H1 (cell line): Measurements from ENCODE around the gene CORO2B. TPM values are rescaled to one million over a fixed set of nuclear protein-coding genes. Genes with fewer than 3 reads are reported as not detected.

Experiments
- CTCF ChIA-PET: fragments of 300-600 bp; sonication (Branson Sonifier 250); formaldehyde crosslinking; loops from one replicate; lab custom pipeline; 2021; ENCODE audit not compliant: partially characterized antibody; lab: Charles Lee
- POLR2A ChIA-PET: fragments of 300-600 bp; sonication (Branson Sonifier 250); formaldehyde crosslinking; loops from one replicate; lab custom pipeline; 2021; ENCODE audit warnings: inconsistent platforms; ENCODE audit not compliant: partially characterized antibody; lab: Charles Lee
- DNase-seq, 2 experiments: peaks; one replicate each; pipeline versions ENCODE4 v3.0.0 to v3.0.0-alpha.2; 2010 to 2022; ENCODE audit warnings: low spot score in 2 of 2, low read depth in 1 of 2, mixed read lengths in 1 of 2
- FAIRE-seq: peaks from 2 replicates; lab custom pipeline; 2011; peaks lifted over from hg19 to GRCh38; lab: Jason Lieb, UNC
- H2AFZ ChIP-seq: 2 replicates; pipeline ENCODE4 v1.8.1; 2012; ENCODE audit warnings: low read length, inconsistent platforms
- H2AK5ac ChIP-seq: 2 replicates; pipeline ENCODE4 v1.6.1; 2013; ENCODE audit warnings: low read depth, low read length
- H2BK120ac ChIP-seq: replicated peaks from 2 replicates; pipeline ENCODE3; 2013; ENCODE audit warnings: low read depth, low read length, inconsistent platforms
- H2BK12ac ChIP-seq: 2 replicates; pipeline ENCODE4 v1.6.1; 2013; ENCODE audit warnings: low read depth, low read length
- H2BK15ac ChIP-seq: 2 replicates; pipeline ENCODE4 v1.6.1; 2013; ENCODE audit warnings: low read length
- H2BK20ac ChIP-seq: 2 replicates; pipeline ENCODE4 v1.6.1; 2013; ENCODE audit warnings: low read length
- H2BK5ac ChIP-seq: 2 replicates; pipeline ENCODE4 v1.6.1; 2013; ENCODE audit warnings: low read depth, low read length
- H3K14ac ChIP-seq: 2 replicates; pipeline ENCODE4 v1.6.1; 2013; ENCODE audit warnings: inconsistent platforms; ENCODE audit not compliant: insufficient read length
- H3K18ac ChIP-seq: 2 replicates; pipeline ENCODE4 v1.6.1; 2013; ENCODE audit warnings: low read length; ENCODE audit errors: extremely low read depth
- H3K23ac ChIP-seq: 2 replicates; pipeline ENCODE4 v1.6.1; 2013; ENCODE audit warnings: inconsistent platforms; ENCODE audit not compliant: insufficient read length
- H3K23me2 ChIP-seq: 2 replicates; pipeline ENCODE4 v1.6.1; 2013; ENCODE audit warnings: low read depth, low read length
- H3K27ac ChIP-seq: 2 replicates; pipeline ENCODE4 v1.6.1; 2011; ENCODE audit warnings: low read depth, low read length, inconsistent platforms
- H3K27me3 ChIP-seq, 4 experiments: replicated peaks in 1 of 4; 1 replicate in 1 of 4; 2 replicates in 3 of 4; pipeline versions ENCODE4 v1.6.1 to v1.8.1; 2011 to 2013; ENCODE audit warnings: low read length in 3 of 4, mild to moderate bottlenecking in 3 of 4, inconsistent platforms in 2 of 4, mixed read lengths in 2 of 4, moderate library complexity in 1 of 4; ENCODE audit not compliant: control insufficient read depth in 3 of 4, insufficient read depth in 3 of 4; ENCODE audit errors: extremely low read depth in 1 of 4
- H3K36me3 ChIP-seq, 4 experiments: 2 replicates each; pipeline versions ENCODE4 v1.6.1 to v1.8.1; 2011 to 2013; ENCODE audit warnings: mild to moderate bottlenecking in 4 of 4, low read length in 3 of 4, moderate library complexity in 2 of 4, control low read depth in 1 of 4, inconsistent platforms in 1 of 4; ENCODE audit not compliant: insufficient read depth in 4 of 4, control insufficient read depth in 2 of 4
- H3K4ac ChIP-seq: replicated peaks from 2 replicates; pipeline ENCODE3; 2013; ENCODE audit warnings: low read length, low read depth, mixed read lengths, inconsistent platforms; ENCODE audit not compliant: insufficient read length
- H3K4me1 ChIP-seq, 4 experiments: replicated peaks in 1 of 4; 1 replicate in 1 of 4; 2 replicates in 3 of 4; pipeline versions ENCODE4 v1.6.1 to v1.8.1; 2011 to 2013; ENCODE audit warnings: low read length in 3 of 4, inconsistent platforms in 2 of 4, mixed read lengths in 1 of 4; ENCODE audit not compliant: insufficient read depth in 4 of 4, control insufficient read depth in 3 of 4
- H3K4me2 ChIP-seq, 2 experiments: 2 replicates each; pipeline versions ENCODE4 v1.6.1 to v1.8.1; 2011 to 2013; ENCODE audit warnings: low read depth in 2 of 2, low read length in 2 of 2, control low read depth in 1 of 2, inconsistent platforms in 1 of 2, mild to moderate bottlenecking in 1 of 2; ENCODE audit not compliant: insufficient read depth in 1 of 2
- H3K4me3 ChIP-seq, 4 experiments: fragments of 200-600, 300-600 bp in 1 of 4; sonication (generic), shearing (Covaris generic), sonication (Bioruptor Twin) in 1 of 4; 2 replicates each; pipeline versions ENCODE4 v1.5.1 to v1.8.1; 2011 to 2016; ENCODE audit warnings: low read length in 4 of 4, low read depth in 3 of 4, control low read depth in 2 of 4, inconsistent platforms in 2 of 4, mild to moderate bottlenecking in 2 of 4, mixed read lengths in 1 of 4, moderate library complexity in 1 of 4; ENCODE audit not compliant: insufficient read depth in 2 of 4; ENCODE audit errors: extremely low read depth in 1 of 4
- H3K56ac ChIP-seq: replicated peaks from 2 replicates; pipeline ENCODE3; 2013; ENCODE audit warnings: low read depth, mild to moderate bottlenecking, mixed read lengths, low read length, inconsistent platforms; ENCODE audit not compliant: insufficient read length
- H3K79me1 ChIP-seq: 2 replicates; pipeline ENCODE4 v1.6.1; 2013; ENCODE audit warnings: low read depth, low read length, control low read depth
- H3K79me2 ChIP-seq, 2 experiments: 2 replicates each; pipeline versions ENCODE4 v1.6.1 to v1.8.1; 2012 to 2013; ENCODE audit warnings: low read length in 2 of 2, mild to moderate bottlenecking in 2 of 2, inconsistent platforms in 1 of 2; ENCODE audit not compliant: insufficient read depth in 2 of 2, control insufficient read depth in 1 of 2
- H3K9ac ChIP-seq, 4 experiments: replicated peaks in 1 of 4; 1 replicate in 1 of 4; 2 replicates in 3 of 4; pipeline versions ENCODE4 v1.6.1 to v1.8.1; 2011 to 2013; ENCODE audit warnings: low read depth in 3 of 4, low read length in 3 of 4, control low read depth in 2 of 4, mild to moderate bottlenecking in 2 of 4, moderate library complexity in 2 of 4, inconsistent platforms in 1 of 4; ENCODE audit errors: extremely low read depth in 1 of 4
- H3K9me3 ChIP-seq, 2 experiments: 2 replicates each; pipeline versions ENCODE4 v1.6.1 to v1.8.1; 2012 to 2013; ENCODE audit warnings: mild to moderate bottlenecking in 2 of 2, moderate library complexity in 2 of 2, control low read depth in 1 of 2, inconsistent platforms in 1 of 2, low read depth in 1 of 2, low read length in 1 of 2, mixed read lengths in 1 of 2; ENCODE audit not compliant: insufficient read depth in 2 of 2
- H4K20me1 ChIP-seq, 2 experiments: replicated peaks in 1 of 2; 2 replicates each; pipeline versions ENCODE3 to v1.8.1; 2011 to 2013; ENCODE audit warnings: inconsistent platforms in 2 of 2, low read length in 2 of 2, mild to moderate bottlenecking in 1 of 2; ENCODE audit not compliant: insufficient read depth in 2 of 2, control insufficient read depth in 1 of 2
- H4K5ac ChIP-seq: 2 replicates; pipeline ENCODE4 v1.6.1; 2013; ENCODE audit warnings: low read length, low read depth, mixed read lengths, inconsistent platforms; ENCODE audit not compliant: insufficient read length
- H4K8ac ChIP-seq: 2 replicates; pipeline ENCODE4 v1.8.0; 2013; ENCODE audit warnings: mild to moderate bottlenecking, moderate library complexity, low read length, inconsistent platforms; ENCODE audit not compliant: insufficient read depth; ENCODE audit errors: extremely low read depth
- H4K91ac ChIP-seq: replicated peaks from 2 replicates; pipeline ENCODE3; 2013; ENCODE audit warnings: low read length, mixed read lengths, inconsistent platforms; ENCODE audit not compliant: insufficient read length
- ATF2 ChIP-seq: IDR thresholded peaks from 2 replicates; pipeline ENCODE4 v1.6.1; 2012; ENCODE audit warnings: low read length, inconsistent platforms
- BACH1 ChIP-seq: IDR thresholded peaks from 2 replicates; pipeline ENCODE4 v1.6.1; 2012; ENCODE audit warnings: low read length, improper control_type of control experiment
- JUND ChIP-seq: IDR thresholded peaks from 2 replicates; pipeline ENCODE4 v1.6.1; 2011; ENCODE audit warnings: mild to moderate bottlenecking, improper control_type of control experiment, low read length
- KDM1A ChIP-seq: fragments of 200-600, 300-600 bp; sonication (generic); IDR thresholded peaks from 2 replicates; pipeline ENCODE4 v1.7.1; 2016; ENCODE audit warnings: mild to moderate bottlenecking, low read length, borderline replicate concordance
- NRF1 ChIP-seq: IDR thresholded peaks from 2 replicates; pipeline ENCODE4 v1.6.1; 2011; ENCODE audit warnings: mild to moderate bottlenecking, low read depth, low read length, improper control_type of control experiment
- POLR2A ChIP-seq, 2 experiments: IDR thresholded peaks; 1 replicate in 1 of 2; 2 replicates in 1 of 2; pipeline ENCODE4 v1.6.1; 2011; ENCODE audit warnings: low read depth in 2 of 2, low read length in 2 of 2, mild to moderate bottlenecking in 2 of 2; ENCODE audit errors: control extremely low read depth in 1 of 2
- POU5F1 ChIP-seq: IDR thresholded peaks from 2 replicates; pipeline ENCODE4 v1.6.1; 2011; ENCODE audit warnings: low read depth, mild to moderate bottlenecking, low read length, moderate library complexity
- RBBP5 ChIP-seq: IDR thresholded peaks from 2 replicates; pipeline ENCODE4 v1.7.1; 2012; ENCODE audit warnings: low read depth, mild to moderate bottlenecking, inconsistent platforms, low read length, moderate library complexity, borderline replicate concordance
- SRF ChIP-seq: IDR thresholded peaks from 2 replicates; pipeline ENCODE4 v1.6.1; 2011; ENCODE audit warnings: mild to moderate bottlenecking, low read depth, low read length, moderate library complexity
- TBP ChIP-seq: IDR thresholded peaks from 2 replicates; pipeline ENCODE4 v1.6.1; 2011; ENCODE audit warnings: low read depth, low read length, improper control_type of control experiment
- YY1 ChIP-seq: IDR thresholded peaks from 2 replicates; pipeline ENCODE4 v1.6.1; 2011; ENCODE audit warnings: low read depth, mild to moderate bottlenecking, low read length
- WGBS, 2 experiments: shearing (Covaris generic) in 1 of 2; methylation state at CpG; one replicate each; pipeline versions ENCODE4 v1.1.6 to v1.1.7; 2013 to 2015; ENCODE audit warnings: low lambda C conversion rate in 2 of 2, mixed read lengths in 2 of 2, inconsistent platforms in 1 of 2, low coverage in 1 of 2, missing lambda C conversion rate in 1 of 2; ENCODE audit not compliant: insufficient replicate concordance in 2 of 2, insufficient coverage in 1 of 2, insufficient read length in 1 of 2; ENCODE audit errors: extremely low coverage in 1 of 2, missing lambda C conversion rate in 1 of 2; 5-methylcytosine and 5-hydroxymethylcytosine counted together
- polyA plus RNA-seq, 7 experiments: library from polyadenylated mRNA; depleted of rRNA in 3 of 7; stranded (reverse) in 5 of 7; unstranded in 2 of 7; fragments of >200 nt in 5 of 7; fragments of 200-250 nt in 2 of 7; gene quantifications; 1 replicate in 5 of 7; 2 replicates in 1 of 7; 4 replicates in 1 of 7; pipeline versions ENCODE4 v1.2.1 to v1.2.3, GENCODE V29; 2011 to 2013; ENCODE audit warnings: missing spikeins in 2 of 7, mixed read lengths in 2 of 7
- total RNA-seq: library from RNA; stranded (reverse); fragmentation: NEBNext Ultra II Directional; extraction: Animal tissue kit (Norgen Biotek cat#: 25700); gene quantifications from 2 replicates; pipeline ENCODE4 v1.2.1, GENCODE V29; 2021

CORO2B gene
- total and polyA plus RNA-seq, 2 of the 8 experiments (the other 6 are each of a cell fraction or from before 2014, with no cell fraction given): 3.4 to 6.7 TPM

- no peak overlapping the region for H3K14ac ChIP-seq
- H3K4me2 ChIP-seq: no peak overlapping the region
- H3K9me3 ChIP-seq: no peaks in the 10 kb centered on the region
- no peak overlapping the region for H3K27ac ChIP-seq
- ChIA-PET CTCF (interaction anchor here (0.9 to 4.5 kb wide), 3 partner anchors 8 to 178 kb away, joined by 3 to 35 read pairs (median 3); no protein-coding TSS in a partner anchor), POLR2A (no interaction called here)
- H2BK12ac ChIP-seq: peak overlapping the region; percentile 9; the same call in 1 of the 2 replicates
- H4K20me1 ChIP-seq: no peaks in the 10 kb centered on the region
- 85% methylated on average over 9 of the region's 9 CpGs; no CpG with 5 or more reads in 1 of the 2 experiments for WGBS, 2 experiments
- no peak overlapping the region for H3K56ac ChIP-seq
- H2BK20ac ChIP-seq: no peak overlapping the region
- no peak for FAIRE-seq
- H4K8ac ChIP-seq: no peak overlapping the region
- H3K79me2 ChIP-seq: no peaks in the 10 kb centered on the region
- no peaks in the 10 kb centered on the region for H3K79me1 ChIP-seq
- H2AK5ac ChIP-seq: peak overlapping the region; percentile 40; the same call in 1 of the 2 replicates
- H3K4me1 ChIP-seq: peaks cover 2 to 26% (median 16%) of the 10 kb centered on the region in 4 experiments
- H4K91ac ChIP-seq: no peak overlapping the region
- no peak overlapping the region for H3K9ac ChIP-seq
- no peak overlapping the region for H2BK5ac ChIP-seq
- H3K4ac ChIP-seq: no peak overlapping the region
- no peak overlapping the region for H3K4me3 ChIP-seq
- H2BK15ac ChIP-seq: 0 out of 2 replicates have a peak overlapping the region, but pooled peaks have one; percentile 29
- H2AFZ ChIP-seq: no peak overlapping the region
- no peak overlapping the region for H2BK120ac ChIP-seq
- no peak for DNase-seq
- no peak overlapping the region for H4K5ac ChIP-seq
- no peak overlapping the region for H3K23ac ChIP-seq
- no peaks in the 10 kb centered on the region for H3K36me3 ChIP-seq
- no peak overlapping the region for H3K18ac ChIP-seq
- H3K27me3 ChIP-seq: 0 out of 7 replicates have a peak, but pooled peaks cover 0 to 3% (median 0%) of the 10 kb centered on the region in 4 experiments
- peaks cover 3% of the 10 kb centered on the region; the same call in 1 of the 2 replicates for H3K23me2 ChIP-seq
- TF ChIP-seq POLR2A (IDR thresholded peaks at IDR 0.05; ENCODE audit: control extremely low read depth in 1 of 2, low read depth in 2 of 2, low read length in 2 of 2) (no peak), JUND (no peak), BACH1 (no peak), POU5F1 (no peak), KDM1A (no peak), RBBP5 (no peak), ATF2 (no peak), NRF1 (no peak), SRF (no peak), TBP (no peak), YY1 (no peak)
Measured at GRCh38 chr15:68697711-68698690, 119.2 kb downstream of the CORO2B start.
